Measurements from ENCODE around the gene BAG1. TPM values are rescaled to one million over a fixed set of nuclear protein-coding genes. Genes with fewer than 3 reads are reported as not detected.
A peak's percentile ranks its signal among the peaks of the same experiment; 100 is the strongest.

The BAG1 gene
- total and polyA plus RNA-seq, 2 of the 13 experiments (the other 11 are each of a cell fraction or from before 2014, with no cell fraction given), result 23.1 to 59.5 TPM

DNA sequence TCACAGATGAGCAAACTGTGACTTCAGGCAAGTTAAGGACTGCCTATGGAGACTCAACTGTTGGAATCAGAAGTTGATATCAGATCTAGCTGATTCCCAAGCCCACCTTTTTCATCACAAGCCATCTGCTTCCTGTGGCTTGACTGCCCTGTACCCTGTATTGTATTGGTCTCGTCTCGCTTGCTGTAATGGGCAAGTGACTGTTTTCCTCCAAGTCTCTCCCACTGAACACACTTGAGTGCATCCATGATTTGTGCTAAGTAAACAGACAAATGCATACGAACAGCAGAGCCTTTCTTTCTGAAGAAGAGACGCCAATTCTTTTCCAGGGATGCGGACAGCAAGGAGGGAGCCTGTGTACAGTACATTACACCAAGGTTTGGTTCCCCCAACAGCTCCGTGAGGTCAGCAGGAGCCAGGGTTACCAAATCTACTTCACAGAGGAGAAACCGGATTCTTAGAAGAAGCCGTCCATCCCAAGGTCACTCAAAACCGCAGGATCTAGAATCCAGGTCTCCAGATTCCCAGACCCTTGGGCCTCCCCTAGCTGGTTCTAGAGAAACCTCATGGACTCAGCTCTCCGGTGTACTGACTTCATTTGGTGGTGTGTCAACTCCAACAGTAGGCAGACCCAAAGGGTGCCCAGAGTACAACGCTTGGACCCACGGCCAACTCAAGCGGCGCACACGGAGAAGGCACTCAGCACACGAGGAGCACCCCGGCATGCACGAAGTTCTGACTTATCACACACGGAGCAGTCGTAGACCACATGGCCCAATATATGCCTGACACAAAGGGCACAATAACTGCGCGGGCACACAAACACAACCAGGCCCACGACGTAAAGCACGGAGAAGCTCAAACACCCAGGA, 1.1 kb downstream of the BAG1 start:
- Histone ChIP-seq H3K9ac (ENCODE audit: insufficient read depth, low read depth, low read length) (peak overlapping the region; percentile 90), H3K4me2 (ENCODE audit: low read depth, low read length) (peak overlapping the region; percentile 96), H3K36me3 (replicated peaks in 1 of 2; ENCODE audit: control insufficient read depth in 1 of 2, insufficient read depth in 2 of 2, low read length in 2 of 2) (peaks cover 16 to 54% of the 10 kb centered on the region in 2 experiments), H3K27ac (ENCODE audit: extremely low read length, insufficient read depth, low read length) (peak overlapping the region; percentile 82), H3K27me3 (ENCODE audit: control insufficient read depth in 1 of 2, insufficient read depth in 2 of 2, low read length in 2 of 2) (no peaks in the 10 kb centered on the region; a peak in 1 of 5 replicates), H2AFZ (ENCODE audit: low read length) (no peak overlapping the region), H3K4me1 (ENCODE audit: insufficient read depth, low read length) (peaks cover 30% of the 10 kb centered on the region), H4K20me1 (ENCODE audit: insufficient read depth, low read length) (no peaks in the 10 kb centered on the region), H3K9me3 (ENCODE audit: low read length) (no peaks in the 10 kb centered on the region), H3K4me3 (replicated peaks in 1 of 3; ENCODE audit: insufficient read depth in 1 of 3, low read depth in 2 of 3, low read length in 3 of 3) (peak overlapping the region; percentile 89 to 100 (median 98)), H3K79me2 (ENCODE audit: insufficient read depth, low read length) (peaks cover 37% of the 10 kb centered on the region)
- POLR2A ChIA-PET, result interaction anchor here (0.7 to 2.1 kb wide), 11 partner anchors 9 to 239 kb away, joined by 3 to 14 read pairs (median 4); partner anchors contain the start of genes B4GALT1, DNAJA1, NFX1 and SMU1
- peak; percentile 18 for DNase-seq (ENCODE audit: low spot score)
- CTCF ChIA-PET (ENCODE audit: low intra/inter-chr PET ratio, low total read pairs), result no interaction called here
- 5% methylated on average over 14 of the region's 25 CpGs for WGBS (ENCODE audit: low lambda C conversion rate)
- no TSS peak for BruUV-seq (replicated peaks)
- ATAC-seq, result peak; percentile 39
- FAIRE-seq, result no peak
- intact Hi-C loops (cut with micrococcal nuclease; ENCODE audit: unreplicated experiment), result loop anchor here (5.0 kb wide), 1 partner anchor 36 kb away; no protein-coding TSS in a partner anchor
- in situ Hi-C loops (cut with HindIII; ENCODE audit: extremely low pct_ligation_motif_present, low pct_unique_long_range_greater_than_20kb), result no loop called here
- TF ChIP-seq, protein P1, sequence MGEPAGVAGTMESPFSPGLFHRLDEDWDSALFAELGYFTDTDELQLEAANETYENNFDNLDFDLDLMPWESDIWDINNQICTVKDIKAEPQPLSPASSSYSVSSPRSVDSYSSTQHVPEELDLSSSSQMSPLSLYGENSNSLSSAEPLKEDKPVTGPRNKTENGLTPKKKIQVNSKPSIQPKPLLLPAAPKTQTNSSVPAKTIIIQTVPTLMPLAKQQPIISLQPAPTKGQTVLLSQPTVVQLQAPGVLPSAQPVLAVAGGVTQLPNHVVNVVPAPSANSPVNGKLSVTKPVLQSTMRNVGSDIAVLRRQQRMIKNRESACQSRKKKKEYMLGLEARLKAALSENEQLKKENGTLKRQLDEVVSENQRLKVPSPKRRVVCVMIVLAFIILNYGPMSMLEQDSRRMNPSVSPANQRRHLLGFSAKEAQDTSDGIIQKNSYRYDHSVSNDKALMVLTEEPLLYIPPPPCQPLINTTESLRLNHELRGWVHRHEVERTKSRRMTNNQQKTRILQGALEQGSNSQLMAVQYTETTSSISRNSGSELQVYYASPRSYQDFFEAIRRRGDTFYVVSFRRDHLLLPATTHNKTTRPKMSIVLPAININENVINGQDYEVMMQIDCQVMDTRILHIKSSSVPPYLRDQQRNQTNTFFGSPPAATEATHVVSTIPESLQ (CRISPR knock-in tag; conservative IDR thresholded peaks at IDR 0.05), result 0 out of 2 replicates have a peak, but pooled peaks have one; percentile 29
- TF ChIP-seq YEATS4 (CRISPR knock-in tag; IDR thresholded peaks at IDR 0.05; ENCODE audit: borderline replicate concordance), result no peak
- TF ChIP-seq IRF2 (CRISPR knock-in tag; IDR thresholded peaks at IDR 0.05), result no peak
- peak in 1 of 2 experiments; percentile 37; a peak in 1 of 4 replicates for TF ChIP-seq POLR2A (IDR thresholded peaks at IDR 0.05; ENCODE audit: insufficient read depth in 1 of 2, low read depth in 2 of 2, low read length in 2 of 2)
- TF ChIP-seq NFYC (CRISPR knock-in tag; IDR thresholded peaks at IDR 0.05), result no peak
- no peak for TF ChIP-seq ZNF12 (CRISPR knock-in tag; IDR thresholded peaks at IDR 0.05)
- TF ChIP-seq, protein P2, sequence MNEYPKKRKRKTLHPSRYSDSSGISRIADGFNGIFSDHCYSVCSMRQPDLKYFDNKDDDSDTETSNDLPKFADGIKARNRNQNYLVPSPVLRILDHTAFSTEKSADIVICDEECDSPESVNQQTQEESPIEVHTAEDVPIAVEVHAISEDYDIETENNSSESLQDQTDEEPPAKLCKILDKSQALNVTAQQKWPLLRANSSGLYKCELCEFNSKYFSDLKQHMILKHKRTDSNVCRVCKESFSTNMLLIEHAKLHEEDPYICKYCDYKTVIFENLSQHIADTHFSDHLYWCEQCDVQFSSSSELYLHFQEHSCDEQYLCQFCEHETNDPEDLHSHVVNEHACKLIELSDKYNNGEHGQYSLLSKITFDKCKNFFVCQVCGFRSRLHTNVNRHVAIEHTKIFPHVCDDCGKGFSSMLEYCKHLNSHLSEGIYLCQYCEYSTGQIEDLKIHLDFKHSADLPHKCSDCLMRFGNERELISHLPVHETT (CRISPR knock-in tag; conservative IDR thresholded peaks at IDR 0.05), result 0 out of 2 replicates have a peak, but pooled peaks have one; percentile 17
- 0 out of 2 replicates have a peak, but pooled peaks have one; percentile 7 for TF ChIP-seq ZBTB7B (CRISPR knock-in tag; IDR thresholded peaks at IDR 0.05)
- TF ChIP-seq ZNF460 (CRISPR knock-in tag; IDR thresholded peaks at IDR 0.05; ENCODE audit: borderline replicate concordance), result no peak
- peak; percentile 78; the same call in 1 of the 2 replicates for TF ChIP-seq ZC3H13 (CRISPR knock-in tag; IDR thresholded peaks at IDR 0.05)
- TF ChIP-seq FOXO1 (CRISPR knock-in tag; IDR thresholded peaks at IDR 0.05), result 0 out of 2 replicates have a peak, but pooled peaks have one; percentile 15
- TF ChIP-seq, protein P3, sequence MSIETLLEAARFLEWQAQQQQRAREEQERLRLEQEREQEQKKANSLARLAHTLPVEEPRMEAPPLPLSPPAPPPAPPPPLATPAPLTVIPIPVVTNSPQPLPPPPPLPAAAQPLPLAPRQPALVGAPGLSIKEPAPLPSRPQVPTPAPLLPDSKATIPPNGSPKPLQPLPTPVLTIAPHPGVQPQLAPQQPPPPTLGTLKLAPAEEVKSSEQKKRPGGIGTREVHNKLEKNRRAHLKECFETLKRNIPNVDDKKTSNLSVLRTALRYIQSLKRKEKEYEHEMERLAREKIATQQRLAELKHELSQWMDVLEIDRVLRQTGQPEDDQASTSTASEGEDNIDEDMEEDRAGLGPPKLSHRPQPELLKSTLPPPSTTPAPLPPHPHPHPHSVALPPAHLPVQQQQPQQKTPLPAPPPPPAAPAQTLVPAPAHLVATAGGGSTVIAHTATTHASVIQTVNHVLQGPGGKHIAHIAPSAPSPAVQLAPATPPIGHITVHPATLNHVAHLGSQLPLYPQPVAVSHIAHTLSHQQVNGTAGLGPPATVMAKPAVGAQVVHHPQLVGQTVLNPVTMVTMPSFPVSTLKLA (IDR thresholded peaks at IDR 0.05), result peak; percentile 32
- no peak for TF ChIP-seq BCL3 (CRISPR knock-in tag; IDR thresholded peaks at IDR 0.05)
- 0 out of 2 replicates have a peak, but pooled peaks have one; percentile 27 for TF ChIP-seq ZNF296 (CRISPR knock-in tag; conservative IDR thresholded peaks at IDR 0.05)
- peak; percentile 16; the same call in 1 of the 2 replicates for TF ChIP-seq ZNF580 (CRISPR knock-in tag; IDR thresholded peaks at IDR 0.05; ENCODE audit: borderline replicate concordance, low read depth)

Measured in HepG2 (cell line).